ENCODE data around the gene KCNMA1.

KCNMA1 gene

GRCh38 chr10:77355844-77356243 lies 281.8 kb downstream of the KCNMA1 start:
- H3K4me3 ChIP-seq (replicated peaks; ENCODE audit: low read depth, low read length), result no peak overlapping the region
- no peak for DNase-seq (ENCODE audit: extremely low read depth, insufficient read length)
- no peaks in the 10 kb centered on the region for H3K36me3 ChIP-seq (ENCODE audit: control insufficient read depth, insufficient read depth, low read length)
- no peak for TF ChIP-seq CTCF (IDR thresholded peaks at IDR 0.05; ENCODE audit: insufficient read depth, low read length, poor library complexity, severe bottlenecking)
- no peaks in the 10 kb centered on the region for H3K27me3 ChIP-seq (replicated peaks; ENCODE audit: control insufficient read depth, insufficient read depth, low read length)

GRCh38 chr10:77351386-77351785 lies 286.2 kb downstream of the KCNMA1 start:
- Histone ChIP-seq H3K4me3 (replicated peaks; ENCODE audit: low read depth, low read length) (no peak overlapping the region), H3K27me3 (replicated peaks; ENCODE audit: control insufficient read depth, insufficient read depth, low read length) (no peaks in the 10 kb centered on the region), H3K36me3 (ENCODE audit: control insufficient read depth, insufficient read depth, low read length) (no peaks in the 10 kb centered on the region)
- no peak for TF ChIP-seq CTCF (IDR thresholded peaks at IDR 0.05; ENCODE audit: insufficient read depth, low read length, poor library complexity, severe bottlenecking)
- DNase-seq (ENCODE audit: extremely low read depth, insufficient read length), result no peak

GRCh38 chr10:77350711-77351119 lies 286.9 kb downstream of the KCNMA1 start:
- Histone ChIP-seq H3K4me3 (replicated peaks; ENCODE audit: low read depth, low read length) (no peak overlapping the region), H3K36me3 (ENCODE audit: control insufficient read depth, insufficient read depth, low read length) (no peaks in the 10 kb centered on the region), H3K27me3 (replicated peaks; ENCODE audit: control insufficient read depth, insufficient read depth, low read length) (no peaks in the 10 kb centered on the region)
- TF ChIP-seq CTCF (IDR thresholded peaks at IDR 0.05; ENCODE audit: insufficient read depth, low read length, poor library complexity, severe bottlenecking), result no peak
- no peak for DNase-seq (ENCODE audit: extremely low read depth, insufficient read length)

GRCh38 chr10:77350134-77350533 lies 287.5 kb downstream of the KCNMA1 start:
- Histone ChIP-seq H3K4me3 (replicated peaks; ENCODE audit: low read depth, low read length) (no peak overlapping the region), H3K27me3 (replicated peaks; ENCODE audit: control insufficient read depth, insufficient read depth, low read length) (no peaks in the 10 kb centered on the region), H3K36me3 (ENCODE audit: control insufficient read depth, insufficient read depth, low read length) (no peaks in the 10 kb centered on the region)
- no peak for TF ChIP-seq CTCF (IDR thresholded peaks at IDR 0.05; ENCODE audit: insufficient read depth, low read length, poor library complexity, severe bottlenecking)
- DNase-seq (ENCODE audit: extremely low read depth, insufficient read length), result no peak

- Histone ChIP-seq H3K27me3 (replicated peaks; ENCODE audit: control insufficient read depth, insufficient read depth, low read length) (no peaks in the 10 kb centered on the region), H3K4me3 (replicated peaks; ENCODE audit: low read depth, low read length) (no peak overlapping the region), H3K36me3 (ENCODE audit: control insufficient read depth, insufficient read depth, low read length) (no peaks in the 10 kb centered on the region)
- no peak for TF ChIP-seq CTCF (IDR thresholded peaks at IDR 0.05; ENCODE audit: insufficient read depth, low read length, poor library complexity, severe bottlenecking)
- no peak for DNase-seq (ENCODE audit: extremely low read depth, insufficient read length)
Measured at GRCh38 chr10:77349226-77349625, 288.4 kb downstream of the KCNMA1 start.

GRCh38 chr10:77348751-77349150 lies 288.9 kb downstream of the KCNMA1 start:
- TF ChIP-seq CTCF (IDR thresholded peaks at IDR 0.05; ENCODE audit: insufficient read depth, low read length, poor library complexity, severe bottlenecking), result no peak
- DNase-seq (ENCODE audit: extremely low read depth, insufficient read length), result no peak
- Histone ChIP-seq H3K27me3 (replicated peaks; ENCODE audit: control insufficient read depth, insufficient read depth, low read length) (no peaks in the 10 kb centered on the region), H3K4me3 (replicated peaks; ENCODE audit: low read depth, low read length) (no peak overlapping the region), H3K36me3 (ENCODE audit: control insufficient read depth, insufficient read depth, low read length) (no peaks in the 10 kb centered on the region)
